T-helper 2 cell treated with Interferon-gamma antibody and Interleukin-4, amounts not matched to agents 100 ng/mL and 5 ng/mL, for 36 hours (primary cell): ENCODE measurements around the gene CTXN1. TPM values are rescaled to one million over a fixed set of nuclear protein-coding genes. Genes with fewer than 3 reads are reported as not detected.
"Not testable (repeated sequence)": the region's sequence is repeated elsewhere in the genome, so short reads cannot be mapped to it uniquely, and the experiment has no call there.

Experiments
- intact Hi-C: fragments of 100-400 bp; cut with micrococcal nuclease; formaldehyde crosslinking; loops from one replicate; pipeline ENCODE4 v1.15.1; 2023
- total RNA-seq: library from RNA; stranded (reverse); gene quantifications from 2 replicates; pipeline ENCODE4 v1.2.3, GENCODE V29; 2022

The CTXN1 gene
- total RNA-seq, 1 donor from 2014 or later = not detected

DNA sequence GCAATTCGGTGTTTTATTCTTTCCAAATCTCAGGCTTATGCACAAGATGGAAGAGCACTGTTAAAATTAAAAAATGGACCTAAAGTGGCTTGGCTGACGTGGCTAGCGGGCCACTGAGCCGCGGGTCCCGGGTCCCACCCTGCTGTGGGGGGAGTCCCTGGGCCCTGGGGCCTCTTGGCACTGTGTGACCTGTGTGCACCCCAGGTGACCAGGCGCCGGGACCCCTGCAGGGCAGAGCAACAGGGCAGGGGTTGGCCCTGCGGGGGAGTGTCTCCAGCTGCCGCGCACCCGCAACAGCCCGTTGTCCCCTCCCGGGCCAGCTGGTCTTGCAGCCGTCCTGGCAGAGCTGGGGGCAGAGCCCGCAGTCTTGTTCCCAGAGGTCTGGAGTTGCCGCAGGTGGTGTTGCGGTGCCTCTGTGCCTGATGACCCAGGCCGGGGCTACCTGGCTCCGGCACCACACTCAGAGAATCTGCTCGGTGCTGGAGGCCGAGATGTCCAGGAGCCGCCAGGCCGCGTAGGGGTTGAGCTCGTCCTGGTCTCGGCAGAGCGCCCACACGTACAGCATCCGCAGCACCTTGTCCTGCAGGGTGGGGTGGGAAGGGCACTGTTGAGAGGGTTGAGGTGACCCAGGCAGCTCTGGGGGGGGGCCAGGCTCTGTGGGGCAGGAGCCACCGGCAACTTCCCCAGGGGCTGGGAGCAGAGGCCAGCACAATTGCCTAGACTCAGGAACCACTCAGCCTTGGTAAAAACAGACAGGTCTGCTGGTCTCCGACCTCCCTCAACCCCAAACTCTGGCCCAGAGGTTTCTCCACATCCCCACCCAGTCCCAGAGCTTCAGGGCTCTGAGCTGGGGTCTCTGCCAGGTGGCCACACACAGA lies 1.0 kb upstream of the CTXN1 start:
- intact Hi-C loops = loop anchor here (5.0 to 10.0 kb wide), 3 partner anchors 75 to 1868 kb away; partner anchors contain the start of gene RAB11B

DNA sequence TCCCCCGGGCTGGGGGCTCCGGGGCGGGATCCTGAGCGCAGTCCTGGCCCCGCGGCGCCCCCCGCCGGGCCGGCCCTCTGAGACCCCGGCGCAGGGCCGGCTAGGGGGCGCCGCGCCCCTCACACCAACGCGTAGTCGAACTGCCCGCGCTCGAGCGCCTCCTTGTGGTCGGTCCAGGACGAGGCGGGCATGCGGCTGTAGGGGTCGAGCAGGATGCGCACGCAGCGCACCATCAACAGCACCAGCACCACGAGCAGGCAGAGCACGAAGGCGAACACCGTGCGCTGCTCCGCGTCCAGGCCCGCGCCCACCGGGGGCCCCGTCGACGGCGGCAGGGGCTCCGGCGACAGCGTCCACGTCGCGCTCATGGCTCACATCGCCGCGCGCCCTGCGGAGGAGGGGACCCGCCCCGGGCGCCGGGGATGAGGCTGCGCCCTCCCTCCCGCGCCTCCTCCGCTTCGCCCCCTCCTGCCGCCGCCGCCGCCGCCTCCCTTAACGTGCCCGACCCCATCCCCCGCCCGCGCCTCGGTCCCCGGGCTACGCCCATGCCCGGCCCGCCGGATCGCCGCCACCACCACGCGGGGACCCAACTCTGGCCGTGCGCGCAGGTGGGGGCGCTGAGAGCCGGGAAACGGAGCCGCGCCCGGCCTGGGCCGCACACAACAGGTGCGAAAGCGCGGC lies 624 bp downstream of the CTXN1 start:
- intact Hi-C loops = loop anchor here (5.0 to 10.0 kb wide), 3 partner anchors 77 to 1869 kb away; partner anchors contain the start of gene RAB11B

DNA sequence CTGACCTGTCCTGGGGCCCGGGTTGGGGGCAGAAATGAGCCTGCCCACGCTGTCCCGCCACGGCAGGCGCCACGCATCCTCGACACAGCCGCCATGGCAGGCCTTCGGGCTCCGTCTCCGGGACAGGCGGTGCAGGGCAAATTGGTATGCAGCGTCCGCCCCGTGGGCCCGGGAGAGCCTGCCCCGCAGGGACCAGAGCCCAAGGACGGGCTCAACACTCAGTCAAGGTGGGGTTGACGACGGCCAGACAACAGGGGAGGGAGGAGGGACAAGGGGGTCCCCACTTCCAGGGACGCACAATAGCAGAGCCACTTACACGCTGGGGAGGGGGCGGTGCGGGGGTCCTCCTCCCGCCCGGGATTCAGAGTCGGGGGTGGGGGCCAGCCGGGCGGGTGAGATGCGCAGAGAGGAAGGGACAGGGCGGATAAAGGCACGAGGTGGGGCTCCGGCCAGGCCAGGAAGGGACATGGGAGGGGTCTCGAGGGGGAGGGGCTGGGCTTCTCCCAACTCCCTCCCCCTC lies 1.2 kb downstream of the CTXN1 start:
- intact Hi-C loops = loop anchor here (5.0 to 10.0 kb wide), 3 partner anchors 78 to 1870 kb away; partner anchors contain the start of gene RAB11B

DNA sequence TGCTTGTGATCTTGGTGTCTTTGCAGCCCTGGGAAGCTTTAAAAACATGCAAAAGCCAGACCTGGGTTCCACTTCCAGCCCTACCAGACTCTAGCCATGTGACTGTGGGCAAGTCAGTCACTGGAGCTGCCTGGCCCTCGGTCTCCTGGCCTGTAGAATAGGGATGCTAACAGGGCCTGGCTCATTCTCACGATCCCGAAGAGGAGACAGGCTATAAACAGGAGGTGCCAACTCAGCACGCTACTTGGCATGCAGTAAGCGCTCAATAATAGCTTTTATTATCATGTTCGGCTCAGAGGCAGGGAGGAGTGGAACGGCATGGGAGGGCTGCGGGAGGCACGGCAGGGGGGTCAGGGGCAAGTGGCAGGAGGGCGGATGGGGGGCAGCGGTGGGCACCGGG lies 1.7 kb downstream of the CTXN1 start:
- intact Hi-C loops = loop anchor here (10.0 kb wide), 2 partner anchors 471 to 1871 kb away; partner anchors contain the start of gene RAB11B

DNA sequence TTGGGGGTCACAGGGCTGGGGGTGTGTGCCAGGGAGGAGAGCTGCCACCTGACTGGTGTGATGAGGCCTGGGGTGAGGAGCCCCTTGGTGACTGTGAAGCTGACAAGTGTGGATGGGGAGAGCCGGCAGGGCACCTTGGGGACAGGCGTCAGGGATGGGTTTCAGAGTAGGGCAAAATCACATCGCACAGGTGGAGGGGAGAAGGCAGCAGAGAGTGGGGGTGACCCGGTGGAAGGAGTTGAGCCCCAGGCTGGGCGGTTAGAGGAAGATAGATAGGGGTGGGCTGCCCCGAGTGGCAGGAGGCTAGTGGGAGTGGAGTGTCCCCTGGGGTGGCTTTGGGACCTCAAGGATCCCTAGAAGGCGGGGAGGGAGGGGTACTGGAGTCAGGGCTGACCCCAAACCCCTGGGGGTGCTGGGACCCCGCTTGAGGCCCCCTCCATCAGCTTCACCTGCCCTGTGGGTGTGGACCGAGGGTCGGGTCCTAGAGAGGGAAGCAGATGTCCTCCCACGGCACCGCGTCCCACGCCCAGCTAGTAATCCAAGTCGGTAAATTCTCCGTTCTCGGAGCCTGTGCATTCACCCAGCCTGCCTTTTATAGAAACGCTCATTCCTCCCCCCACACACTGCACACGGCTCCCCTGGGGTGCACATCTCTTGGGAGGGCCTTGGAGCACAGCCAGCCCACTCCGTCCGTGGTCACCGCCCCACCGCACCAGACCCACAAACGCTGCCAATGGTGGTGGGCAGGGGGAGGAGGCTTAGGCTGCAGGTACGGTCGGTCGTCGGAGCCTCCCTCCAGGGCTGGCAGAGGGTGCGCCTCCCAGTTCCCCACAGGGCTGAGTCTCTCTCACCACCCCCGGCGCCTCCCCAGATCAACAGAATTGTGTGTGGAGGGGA lies 2.4 kb downstream of the CTXN1 start:
- intact Hi-C loops = loop anchor here (10.0 kb wide), 2 partner anchors 471 to 1871 kb away; partner anchors contain the start of gene RAB11B

DNA sequence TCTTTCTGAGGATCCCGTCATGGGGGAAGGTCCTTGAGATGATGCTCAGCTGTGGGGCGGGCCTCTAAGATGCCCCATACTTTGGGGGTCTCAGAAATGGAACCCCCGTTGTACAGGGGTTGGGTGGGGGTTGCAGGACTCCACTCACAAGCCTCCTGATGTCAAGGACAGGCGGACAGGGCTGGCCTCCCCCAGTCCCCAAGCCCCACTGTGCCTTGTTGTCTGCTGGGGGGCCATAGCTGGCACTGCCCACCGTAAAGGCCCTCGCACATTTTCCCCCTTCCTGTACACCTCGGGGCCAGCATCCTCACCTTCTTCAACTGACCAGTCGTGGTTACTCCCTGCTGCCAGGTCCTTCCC lies 3.1 kb downstream of the CTXN1 start:
- intact Hi-C loops = loop anchor here (10.0 kb wide), 2 partner anchors 472 to 1872 kb away; partner anchors contain the start of gene RAB11B

DNA sequence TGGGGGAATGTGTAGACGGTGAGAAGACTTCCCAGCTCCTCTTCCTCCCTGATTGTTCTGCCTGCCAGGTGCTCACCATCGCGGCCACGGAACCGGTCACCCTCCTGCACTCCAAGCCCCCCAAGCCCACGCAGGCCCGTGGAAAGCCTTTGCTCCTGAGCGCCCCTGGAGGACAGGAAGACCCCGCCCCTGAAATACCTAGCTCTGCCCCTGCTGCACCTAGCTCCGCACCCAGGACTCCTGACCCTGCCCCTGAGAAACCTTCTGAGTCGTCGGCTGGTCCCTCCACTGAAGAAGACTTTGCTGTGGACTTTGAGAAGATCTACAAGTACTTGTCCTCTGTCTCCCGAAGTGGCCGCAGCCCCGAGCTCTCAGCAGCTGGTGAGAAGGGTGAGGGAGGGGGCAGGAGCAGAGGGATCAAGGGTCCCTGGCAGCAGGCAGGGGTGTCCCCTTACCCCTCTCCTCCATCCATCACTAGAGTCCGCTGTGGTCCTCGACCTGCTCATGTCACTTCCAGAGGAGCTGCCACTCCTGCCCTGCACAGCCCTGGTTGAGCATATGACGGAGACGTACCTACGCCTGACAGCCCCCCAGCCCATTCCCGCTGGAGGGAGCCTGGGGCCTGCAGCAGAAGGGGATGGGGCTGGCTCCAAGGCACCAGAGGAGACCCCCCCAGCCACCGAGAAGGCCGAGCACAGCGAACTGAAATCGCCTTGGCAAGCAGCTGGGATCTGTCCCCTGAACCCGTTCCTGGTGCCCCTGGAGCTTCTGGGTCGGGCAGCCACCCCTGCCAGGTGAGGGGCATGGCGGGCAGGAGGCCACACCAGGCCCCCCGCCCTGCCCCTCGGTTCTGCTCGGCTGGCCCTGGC lies 3.7 kb downstream of the CTXN1 start:
- intact Hi-C loops = loop anchor here (1.0 to 10.0 kb wide), 3 partner anchors 60 to 1873 kb away; partner anchors contain the start of gene RAB11B

DNA sequence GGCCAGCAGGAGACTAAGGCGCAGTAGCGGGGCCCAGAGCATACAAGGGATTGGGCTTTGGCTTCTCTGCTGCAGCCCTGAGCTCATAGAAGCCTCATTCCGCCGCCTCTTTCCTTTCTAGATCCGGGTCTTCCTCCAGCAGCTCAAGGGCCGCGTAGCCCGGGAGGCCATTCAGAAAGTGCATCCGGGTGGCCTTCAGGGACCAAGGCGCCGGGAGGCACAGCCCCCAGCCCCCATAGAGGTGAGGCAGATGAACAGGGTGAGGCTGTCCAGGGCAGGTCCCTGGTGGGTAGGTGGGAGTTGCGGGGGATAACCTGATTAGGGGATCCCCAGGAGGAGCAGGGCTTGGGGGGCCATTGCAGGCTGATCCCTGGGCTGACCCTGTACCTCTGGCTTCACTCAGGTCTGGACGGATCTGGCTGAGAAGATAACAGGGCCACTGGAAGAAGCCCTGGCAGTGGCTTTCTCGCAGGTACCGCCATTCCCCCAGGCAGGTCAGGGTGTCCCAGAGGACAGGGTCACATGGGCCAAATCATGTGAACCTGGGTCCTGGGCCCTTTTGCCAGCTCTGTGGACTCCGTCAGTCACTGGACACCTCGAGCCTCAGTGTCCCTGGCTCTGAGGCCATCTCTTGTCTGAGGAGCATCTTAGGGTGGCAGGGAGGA lies 4.5 kb downstream of the CTXN1 start:
- intact Hi-C loops = loop anchor here (1.0 to 10.0 kb wide), 3 partner anchors 59 to 1873 kb away; partner anchors contain the start of gene RAB11B

DNA sequence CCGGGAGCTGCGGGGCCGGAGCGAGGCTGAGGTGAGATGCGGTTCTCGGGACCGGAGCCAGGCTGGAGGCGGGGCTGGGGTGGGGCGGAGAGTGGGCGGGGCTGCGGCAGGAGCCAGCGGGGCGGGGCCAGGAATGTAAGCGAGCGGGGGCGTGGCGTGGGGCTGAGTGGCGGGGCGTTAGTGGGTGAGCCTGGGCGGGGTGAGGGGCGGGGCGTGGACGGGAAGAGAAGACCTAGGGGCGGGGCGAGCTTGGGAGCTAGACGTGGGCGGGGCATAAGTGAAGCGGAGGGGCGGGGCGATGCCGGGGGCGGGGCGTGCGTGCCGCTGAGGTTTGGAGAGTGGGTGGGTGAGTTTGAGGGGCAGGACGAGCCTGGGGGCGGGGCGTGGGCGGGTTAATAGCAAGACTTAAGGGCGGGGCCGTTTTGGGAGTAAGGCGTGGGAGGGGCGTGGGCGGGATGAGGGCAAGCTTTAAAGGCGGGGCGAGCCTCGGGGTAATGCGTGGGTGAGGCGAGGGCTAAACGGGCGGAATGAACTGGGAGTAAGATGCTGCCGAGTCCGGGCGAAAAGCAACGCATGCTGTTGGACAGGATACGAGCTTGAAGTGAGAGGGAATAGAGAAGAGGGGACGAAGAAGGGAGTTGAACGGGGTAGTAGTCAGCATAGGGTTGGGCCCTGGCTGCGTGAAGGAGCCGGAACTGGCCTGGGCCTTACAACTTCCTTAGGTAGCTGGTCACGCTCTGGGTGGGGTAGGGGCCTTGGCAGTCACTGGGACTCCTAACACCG lies 5.2 kb downstream of the CTXN1 start:
- intact Hi-C loops = loop anchor here (1.0 to 10.0 kb wide), 6 partner anchors 17 to 1874 kb away; partner anchors contain the start of genes MAP2K7, RAB11B and TIMM44

DNA sequence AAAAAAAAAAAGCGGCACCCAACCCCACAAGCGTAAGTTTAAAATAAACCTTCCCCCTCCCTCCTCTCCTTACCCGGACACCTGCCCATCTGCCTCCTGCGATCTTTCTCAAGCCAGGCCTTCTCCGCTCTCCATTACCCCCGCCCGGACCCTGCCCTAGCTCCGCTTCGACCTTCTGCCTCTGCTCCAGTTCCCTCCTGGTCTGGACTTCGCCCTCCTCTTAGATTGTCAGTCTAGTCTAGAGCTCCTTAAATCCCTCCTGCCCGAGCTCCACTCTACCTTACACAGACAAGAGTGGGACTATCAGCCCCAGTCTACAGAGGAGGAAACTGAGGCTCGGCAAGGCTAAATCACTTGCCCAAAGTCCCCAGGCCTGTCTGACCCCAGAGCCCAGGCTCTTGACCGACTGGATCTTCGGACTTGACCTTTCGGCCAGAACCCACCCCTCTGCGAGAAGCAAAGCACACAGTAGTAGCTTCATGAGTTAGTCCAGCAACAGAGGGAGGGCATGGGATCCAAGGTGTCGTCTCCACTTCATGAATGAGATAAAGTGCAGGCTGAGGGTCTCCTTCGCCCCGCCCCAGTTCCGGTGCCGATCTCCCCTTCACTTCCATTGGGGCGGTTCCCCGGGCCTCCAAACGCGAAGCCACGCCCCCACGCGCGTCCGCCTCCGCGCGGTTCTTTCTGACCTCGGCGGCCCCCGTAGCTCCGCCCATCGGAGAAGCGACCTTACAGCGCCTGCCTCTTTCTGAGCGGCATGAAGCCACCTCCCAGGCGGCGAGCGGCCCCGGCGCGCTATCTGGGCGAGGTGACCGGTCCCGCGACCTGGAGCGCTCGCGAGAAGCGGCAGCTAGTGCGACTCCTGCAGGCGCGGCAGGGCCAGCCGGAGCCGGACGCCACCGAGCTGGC lies 6.1 kb downstream of the CTXN1 start, which contains the start of gene SNAPC2:
TSS of gene SNAPC2 (plus strand) at position 729 of the 909 bp plus-strand sequence. CDS start at position 758, 29 bp downstream.
- intact Hi-C loops = loop anchor here (1.0 to 10.0 kb wide), 5 partner anchors 17 to 1875 kb away; partner anchors contain the start of genes MAP2K7, RAB11B and TIMM44

DNA sequence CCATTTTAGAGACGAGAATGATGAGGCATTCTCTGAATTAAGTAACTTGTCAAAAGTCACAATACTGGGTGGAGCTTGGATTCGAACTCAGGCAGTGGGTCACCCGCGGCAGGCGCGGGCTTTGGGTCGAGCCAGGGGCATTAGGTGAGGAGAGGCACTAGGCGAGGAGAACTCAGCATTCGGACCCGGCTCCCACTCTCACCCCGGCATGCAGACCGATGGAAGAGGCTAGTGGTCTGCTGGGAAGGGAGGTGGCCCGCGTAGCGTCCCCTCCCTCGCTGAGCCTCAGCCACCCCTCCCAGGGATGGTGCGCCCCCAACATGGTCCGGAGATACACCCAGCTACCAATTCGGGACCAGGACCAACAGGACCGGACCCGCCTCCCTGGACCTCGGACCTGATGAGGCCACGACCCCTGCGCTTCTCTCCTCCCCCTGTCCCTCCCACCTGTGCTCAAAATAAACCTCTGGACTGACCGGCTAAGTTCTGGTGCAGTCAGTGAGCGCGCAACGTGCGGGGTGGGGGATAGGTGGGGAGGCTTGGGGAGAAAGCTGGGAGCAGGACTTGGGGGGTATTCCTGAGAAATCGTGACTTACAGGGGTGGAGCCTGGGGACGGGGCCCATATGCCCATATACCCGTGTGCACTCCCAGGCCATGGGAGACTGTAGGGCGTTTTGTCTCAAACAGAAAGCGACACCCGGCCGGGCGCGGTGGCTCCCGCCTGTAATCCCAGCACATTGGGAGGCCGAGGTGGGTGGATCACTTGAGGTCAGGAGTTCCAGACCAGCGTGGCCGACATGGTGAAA lies 7.1 kb downstream of the CTXN1 start:
- intact Hi-C loops = no loop called here

DNA sequence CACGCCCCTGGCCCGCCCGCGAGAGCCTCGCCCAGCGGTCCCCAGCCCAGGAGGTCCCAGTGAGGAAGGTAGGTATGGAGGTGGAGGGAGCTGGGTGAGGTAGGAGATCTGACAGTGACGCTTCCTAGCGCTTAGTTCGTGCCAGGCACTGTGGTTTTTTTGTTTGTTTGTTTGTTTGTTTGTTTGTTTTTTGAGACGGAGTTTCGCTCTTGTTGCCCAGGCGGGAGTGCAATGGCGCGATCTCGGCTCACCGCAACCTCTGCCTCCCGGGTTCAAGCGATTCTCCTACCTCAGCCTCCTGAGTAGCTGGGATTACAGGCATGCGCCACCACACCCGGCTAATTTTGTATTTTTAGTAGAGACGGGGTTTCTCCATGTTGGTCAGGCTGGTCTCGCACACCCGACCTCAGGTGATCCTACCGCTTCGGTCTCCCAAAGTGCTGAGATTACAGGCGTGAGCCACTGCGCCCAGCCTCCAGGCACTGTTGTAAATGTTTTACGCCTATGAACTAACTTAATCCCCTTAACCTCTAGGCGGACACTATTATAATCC lies 7.8 kb downstream of the CTXN1 start:
- intact Hi-C loops = not testable (repeated sequence)

DNA sequence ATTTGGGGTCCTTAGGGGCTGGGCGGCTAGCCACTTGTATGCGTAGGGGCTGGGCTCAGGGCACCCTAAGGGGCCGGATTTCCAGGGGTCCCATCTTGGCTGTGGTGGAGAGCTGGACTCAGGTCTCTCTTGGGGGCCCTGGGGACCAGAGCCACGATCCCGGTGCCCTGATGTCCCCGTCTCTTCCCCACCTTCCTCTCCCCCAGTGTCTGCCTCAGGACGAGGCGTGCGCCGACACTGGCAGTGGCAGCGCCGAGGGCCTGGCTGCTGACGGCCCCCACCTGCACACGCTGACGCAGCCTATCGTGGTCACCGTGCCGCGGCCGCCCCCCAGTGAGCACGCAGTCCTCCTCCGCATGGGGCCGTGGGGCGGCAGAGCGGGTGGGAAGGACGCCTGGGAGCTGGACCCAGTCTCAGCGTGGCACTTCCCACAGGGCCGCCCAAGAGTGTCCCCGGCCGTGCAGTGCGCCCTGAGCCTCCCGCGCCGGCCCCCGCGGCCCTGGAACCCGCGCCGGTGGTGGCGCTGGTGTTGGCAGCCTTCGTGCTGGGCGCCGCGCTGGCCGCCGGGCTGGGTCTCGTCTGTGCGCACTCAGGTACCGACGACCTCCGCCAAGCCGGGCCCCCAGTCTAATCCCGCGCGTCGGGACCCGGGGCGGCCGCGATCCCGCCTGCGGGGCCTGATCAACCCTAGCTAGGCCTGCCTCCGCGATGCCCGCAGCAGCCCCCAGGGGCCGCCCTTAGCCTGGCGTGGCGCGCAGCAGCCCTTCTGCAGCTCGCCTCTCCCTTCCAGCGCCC lies 8.5 kb downstream of the CTXN1 start:
- intact Hi-C loops = no loop called here

DNA sequence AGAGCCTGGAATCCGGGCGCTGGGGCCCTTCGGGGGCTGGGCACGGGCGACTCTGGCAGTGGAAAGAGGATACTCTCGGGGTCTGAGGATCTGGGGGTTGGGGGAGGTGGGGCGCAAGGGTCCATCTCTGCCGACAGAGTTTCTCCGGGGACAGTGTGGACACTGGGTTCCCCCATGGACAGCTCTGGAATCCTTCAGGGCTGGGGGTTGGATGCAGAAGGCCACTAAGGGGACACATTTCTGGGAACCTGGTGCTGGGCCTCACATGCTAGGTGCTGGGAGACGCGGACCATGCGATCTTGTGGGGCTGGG lies 9.0 kb downstream of the CTXN1 start:
- intact Hi-C loops = no loop called here
